Stromal cell of bone marrow (primary cell): ENCODE measurements around the gene DDI2.

Experiments used
- DNase-seq: peaks from one replicate; pipeline ENCODE4 v3.0.0-alpha.2; 2012; ENCODE audit warnings: low read depth

The DDI2 gene

GRCh38 chr1:15703562-15703961, 86.3 kb downstream of the DDI2 start:
- peak; percentile 98 for DNase-seq

- DNase-seq = no peak
Measured at GRCh38 chr1:15704526-15705183, 87.4 kb downstream of the DDI2 start.

GRCh38 chr1:15705184-15705566, 87.9 kb downstream of the DDI2 start:
- no peak for DNase-seq

- no peak for DNase-seq
Measured at GRCh38 chr1:15706751-15707150, 89.5 kb downstream of the DDI2 start.

- DNase-seq = no peak
Measured at GRCh38 chr1:15707239-15707925, 90.1 kb downstream of the DDI2 start.

- DNase-seq = no peak
Measured at GRCh38 chr1:15708486-15709137, 91.4 kb downstream of the DDI2 start.

GRCh38 chr1:15709226-15709625, 92.0 kb downstream of the DDI2 start:
- DNase-seq = no peak

- DNase-seq = no peak
Measured at GRCh38 chr1:15712168-15712567, 94.9 kb downstream of the DDI2 start.

- peak; percentile 48 for DNase-seq
Measured at GRCh38 chr1:15714406-15715136, 97.3 kb downstream of the DDI2 start.

GRCh38 chr1:15717418-15718125, 100.3 kb downstream of the DDI2 start:
- no peak for DNase-seq

- DNase-seq = no peak
Measured at GRCh38 chr1:15718199-15718601, 100.9 kb downstream of the DDI2 start.
